Suprapubic skin (tissue), 4 donors: ENCODE data around the gene ASF1B.

Experiments
- EP300 ChIP-seq: sonication (generic); formaldehyde crosslinking; IDR thresholded peaks from one replicate; pipeline ENCODE4 v1.6.1; 2017; ENCODE audit warnings: antibody characterized with exemption
- POLR2A ChIP-seq, 2 donors: fragments of 450-650 bp; IDR thresholded peaks; one replicate each; pipeline ENCODE4 v1.6.1; 2017; ENCODE audit warnings: antibody characterized with exemption in 2 of 2, mild to moderate bottlenecking in 2 of 2, moderate library complexity in 2 of 2
- POLR2AphosphoS5 ChIP-seq, 3 donors: sonication (generic); formaldehyde crosslinking; IDR thresholded peaks; one replicate each; pipeline ENCODE4 v1.6.1; 2017; ENCODE audit warnings: antibody characterized with exemption in 3 of 3
- TF ChIP-seq, protein P1 (sequence below), 2 donors: fragments of 200-600 bp in 1 of 2; fragments of 450-650 bp in 1 of 2; sonication (generic) in 1 of 2; IDR thresholded peaks; one replicate each; pipeline ENCODE4 v1.5.1; 2016 to 2019; ENCODE audit warnings: antibody characterized with exemption in 2 of 2, mild to moderate bottlenecking in 1 of 2, moderate library complexity in 1 of 2

DNA sequence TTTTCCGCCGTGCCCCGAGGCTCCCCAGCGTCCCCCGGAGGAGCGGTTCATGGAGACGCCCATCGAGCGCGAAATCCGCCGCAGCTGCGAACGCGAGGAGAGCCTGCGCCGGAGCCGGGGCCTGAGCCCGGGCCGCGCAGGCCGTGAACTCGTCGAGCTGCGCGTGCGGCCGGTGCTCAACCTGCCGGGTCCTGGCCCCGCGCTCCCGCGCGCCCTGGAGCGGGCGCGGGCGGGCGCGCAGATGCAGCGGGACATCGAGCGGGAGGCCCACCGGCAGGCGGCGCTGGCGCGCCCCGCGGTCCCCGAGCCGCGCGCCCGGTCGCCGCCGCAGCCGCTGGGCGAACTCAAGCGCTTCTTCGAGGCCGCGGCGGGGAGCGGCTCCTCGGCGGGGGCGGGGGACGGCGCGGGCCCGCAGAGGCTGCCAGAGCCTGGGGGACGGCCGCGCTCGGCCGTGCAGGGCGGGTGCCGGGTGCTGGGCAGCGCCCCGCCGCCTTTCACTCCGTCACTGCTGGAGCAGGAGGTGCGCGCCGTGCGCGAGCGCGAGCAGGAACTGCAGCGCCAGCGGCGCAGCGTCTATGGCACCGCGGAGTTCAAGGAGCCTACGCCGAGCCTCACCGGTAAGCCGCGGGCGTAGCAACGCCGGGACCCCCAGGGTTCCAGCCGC is 63.0 kb downstream of the ASF1B start:
- TF ChIP-seq POLR2A (IDR thresholded peaks at IDR 0.05) (peak in 1 of 2 donors; percentile 31), EP300 (no peak), POLR2AphosphoS5 (IDR thresholded peaks at IDR 0.05) (no peak)
- TF ChIP-seq, protein P1, sequence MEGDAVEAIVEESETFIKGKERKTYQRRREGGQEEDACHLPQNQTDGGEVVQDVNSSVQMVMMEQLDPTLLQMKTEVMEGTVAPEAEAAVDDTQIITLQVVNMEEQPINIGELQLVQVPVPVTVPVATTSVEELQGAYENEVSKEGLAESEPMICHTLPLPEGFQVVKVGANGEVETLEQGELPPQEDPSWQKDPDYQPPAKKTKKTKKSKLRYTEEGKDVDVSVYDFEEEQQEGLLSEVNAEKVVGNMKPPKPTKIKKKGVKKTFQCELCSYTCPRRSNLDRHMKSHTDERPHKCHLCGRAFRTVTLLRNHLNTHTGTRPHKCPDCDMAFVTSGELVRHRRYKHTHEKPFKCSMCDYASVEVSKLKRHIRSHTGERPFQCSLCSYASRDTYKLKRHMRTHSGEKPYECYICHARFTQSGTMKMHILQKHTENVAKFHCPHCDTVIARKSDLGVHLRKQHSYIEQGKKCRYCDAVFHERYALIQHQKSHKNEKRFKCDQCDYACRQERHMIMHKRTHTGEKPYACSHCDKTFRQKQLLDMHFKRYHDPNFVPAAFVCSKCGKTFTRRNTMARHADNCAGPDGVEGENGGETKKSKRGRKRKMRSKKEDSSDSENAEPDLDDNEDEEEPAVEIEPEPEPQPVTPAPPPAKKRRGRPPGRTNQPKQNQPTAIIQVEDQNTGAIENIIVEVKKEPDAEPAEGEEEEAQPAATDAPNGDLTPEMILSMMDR (IDR thresholded peaks at IDR 0.05): peak; percentile 47 to 80
